ENCODE data around the gene GTSF1L. TPM values are rescaled to one million over a fixed set of nuclear protein-coding genes. Genes with fewer than 3 reads are reported as not detected.
A peak's percentile ranks its signal among the peaks of the same experiment; 100 is the strongest.

Gene GTSF1L
- total RNA-seq, 1 donor from 2014 or later, result not detected

DNA sequence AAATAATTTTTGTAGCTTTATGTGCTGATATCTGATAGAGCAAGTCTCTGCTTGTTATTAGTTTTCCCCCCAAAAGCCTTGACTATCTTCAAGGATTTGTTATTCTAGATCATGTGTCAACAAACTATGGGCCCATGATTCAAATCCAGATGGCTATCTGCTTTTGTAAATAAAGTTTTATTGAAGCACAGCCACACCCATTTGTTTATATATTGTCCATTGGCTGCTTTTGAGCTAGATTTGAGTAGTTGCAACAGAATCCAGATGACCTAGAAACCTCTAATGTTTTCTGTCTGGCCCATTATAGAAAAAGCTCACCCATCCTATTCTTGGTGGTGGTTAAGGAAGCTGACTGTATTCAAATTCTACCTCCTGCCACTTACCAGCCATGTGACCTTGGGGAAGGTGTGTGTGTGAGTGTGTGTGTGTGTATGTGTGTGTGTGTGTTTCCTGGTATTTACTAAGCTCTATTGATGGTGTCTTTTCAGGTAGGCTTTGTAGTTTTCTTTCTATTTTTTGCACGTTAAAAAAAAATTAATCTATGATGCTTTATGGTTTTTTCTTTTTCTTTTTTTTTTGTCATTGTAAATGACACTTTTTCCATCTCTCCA is 1.3 kb upstream of the GTSF1L start:
- no peaks in the 10 kb centered on the region for H3K36me3 ChIP-seq (ENCODE audit: insufficient read depth, low read length)
- H3K79me2 ChIP-seq (ENCODE audit: insufficient read depth, low read length), result no peaks in the 10 kb centered on the region
- peaks cover 17% of the 10 kb centered on the region for H3K27me3 Mint-ChIP-seq (ENCODE audit: low read depth, unreplicated experiment)
- DNase-seq (ENCODE audit: low read depth) (no peak), FAIRE-seq (no peak)
- H3K4me2 ChIP-seq (ENCODE audit: low read length), result no peak overlapping the region
- peaks cover 2% of the 10 kb centered on the region for H3K9me3 Mint-ChIP-seq (ENCODE audit: unreplicated experiment)
- no peak overlapping the region for H3K27ac ChIP-seq (ENCODE audit: low read depth, low read length)
- H2AFZ ChIP-seq (ENCODE audit: low read depth, low read length), result no peak overlapping the region
- H3K4me3 ChIP-seq (ENCODE audit: insufficient read depth, low read depth, low read length), result no peak overlapping the region
- TF ChIP-seq, protein P1, sequence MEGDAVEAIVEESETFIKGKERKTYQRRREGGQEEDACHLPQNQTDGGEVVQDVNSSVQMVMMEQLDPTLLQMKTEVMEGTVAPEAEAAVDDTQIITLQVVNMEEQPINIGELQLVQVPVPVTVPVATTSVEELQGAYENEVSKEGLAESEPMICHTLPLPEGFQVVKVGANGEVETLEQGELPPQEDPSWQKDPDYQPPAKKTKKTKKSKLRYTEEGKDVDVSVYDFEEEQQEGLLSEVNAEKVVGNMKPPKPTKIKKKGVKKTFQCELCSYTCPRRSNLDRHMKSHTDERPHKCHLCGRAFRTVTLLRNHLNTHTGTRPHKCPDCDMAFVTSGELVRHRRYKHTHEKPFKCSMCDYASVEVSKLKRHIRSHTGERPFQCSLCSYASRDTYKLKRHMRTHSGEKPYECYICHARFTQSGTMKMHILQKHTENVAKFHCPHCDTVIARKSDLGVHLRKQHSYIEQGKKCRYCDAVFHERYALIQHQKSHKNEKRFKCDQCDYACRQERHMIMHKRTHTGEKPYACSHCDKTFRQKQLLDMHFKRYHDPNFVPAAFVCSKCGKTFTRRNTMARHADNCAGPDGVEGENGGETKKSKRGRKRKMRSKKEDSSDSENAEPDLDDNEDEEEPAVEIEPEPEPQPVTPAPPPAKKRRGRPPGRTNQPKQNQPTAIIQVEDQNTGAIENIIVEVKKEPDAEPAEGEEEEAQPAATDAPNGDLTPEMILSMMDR (IDR thresholded peaks at IDR 0.05; ENCODE audit: insufficient read depth, low read depth, low read length), result no peak
- no peak for TF ChIP-seq EZH2 (IDR thresholded peaks at IDR 0.05; ENCODE audit: insufficient read depth, low read length)
- H3K4me1 Mint-ChIP-seq (ENCODE audit: low read depth, unreplicated experiment), result no peaks in the 10 kb centered on the region
- H3K4me1 ChIP-seq (ENCODE audit: insufficient read depth, low read length), result peaks cover 5% of the 10 kb centered on the region
- no peak overlapping the region for H3K27ac Mint-ChIP-seq (ENCODE audit: unreplicated experiment)
- no peak overlapping the region for H3K4me3 Mint-ChIP-seq (ENCODE audit: unreplicated experiment)
- no peaks in the 10 kb centered on the region for H3K9me3 ChIP-seq (ENCODE audit: insufficient read depth, low read depth, low read length)
- H4K20me1 ChIP-seq (ENCODE audit: insufficient read depth, low read length), result no peaks in the 10 kb centered on the region
- H3K9ac ChIP-seq (ENCODE audit: low read length), result no peak overlapping the region
- H3K27me3 ChIP-seq (ENCODE audit: insufficient read depth, low read length), result no peaks in the 10 kb centered on the region
- no peaks in the 10 kb centered on the region for H3K36me3 Mint-ChIP-seq (ENCODE audit: low read depth, unreplicated experiment)

DNA sequence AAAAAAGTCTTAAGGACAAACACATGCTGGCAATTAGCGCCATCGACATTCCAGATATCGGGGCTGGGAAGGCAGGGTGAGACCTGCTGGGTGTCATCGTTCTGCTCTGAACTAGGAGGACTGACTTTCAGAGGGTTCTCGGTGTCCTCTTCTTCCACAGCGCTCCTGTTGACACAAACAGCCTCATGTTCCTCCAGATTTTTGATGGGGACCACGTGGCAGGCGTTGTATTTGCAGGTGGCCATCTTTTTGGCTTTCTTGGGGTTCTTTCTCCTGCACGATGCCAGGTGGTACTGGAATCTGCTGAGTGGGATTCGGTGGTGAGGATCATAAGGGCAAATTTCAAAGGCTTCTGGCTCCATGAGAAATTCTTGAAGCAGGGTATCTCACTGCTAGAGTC is 469 bp downstream of the GTSF1L start:
- Mint-ChIP-seq H3K27me3 (ENCODE audit: low read depth, unreplicated experiment) (peaks cover 12% of the 10 kb centered on the region), H3K9me3 (ENCODE audit: unreplicated experiment) (peaks cover 2% of the 10 kb centered on the region), H3K36me3 (ENCODE audit: low read depth, unreplicated experiment) (no peaks in the 10 kb centered on the region), H3K27ac (ENCODE audit: unreplicated experiment) (no peak overlapping the region), H3K4me3 (ENCODE audit: unreplicated experiment) (no peak overlapping the region), H3K4me1 (ENCODE audit: low read depth, unreplicated experiment) (no peaks in the 10 kb centered on the region)
- Histone ChIP-seq H2AFZ (ENCODE audit: low read depth, low read length) (peak overlapping the region; percentile 15), H3K9ac (ENCODE audit: low read length) (no peak overlapping the region), H4K20me1 (ENCODE audit: insufficient read depth, low read length) (no peaks in the 10 kb centered on the region), H3K4me3 (ENCODE audit: insufficient read depth, low read depth, low read length) (no peak overlapping the region), H3K4me2 (ENCODE audit: low read length) (peak overlapping the region; percentile 39), H3K27ac (ENCODE audit: low read depth, low read length) (peak overlapping the region; percentile 7), H3K9me3 (ENCODE audit: insufficient read depth, low read depth, low read length) (no peaks in the 10 kb centered on the region), H3K36me3 (ENCODE audit: insufficient read depth, low read length) (no peaks in the 10 kb centered on the region), H3K27me3 (ENCODE audit: insufficient read depth, low read length) (no peaks in the 10 kb centered on the region), H3K4me1 (ENCODE audit: insufficient read depth, low read length) (no peaks in the 10 kb centered on the region), H3K79me2 (ENCODE audit: insufficient read depth, low read length) (no peaks in the 10 kb centered on the region)
- DNase-seq (ENCODE audit: low read depth) (no peak), FAIRE-seq (no peak)
- no peak for TF ChIP-seq EZH2 (IDR thresholded peaks at IDR 0.05; ENCODE audit: insufficient read depth, low read length)
- TF ChIP-seq, protein P1 (IDR thresholded peaks at IDR 0.05; ENCODE audit: insufficient read depth, low read depth, low read length), result no peak

DNA sequence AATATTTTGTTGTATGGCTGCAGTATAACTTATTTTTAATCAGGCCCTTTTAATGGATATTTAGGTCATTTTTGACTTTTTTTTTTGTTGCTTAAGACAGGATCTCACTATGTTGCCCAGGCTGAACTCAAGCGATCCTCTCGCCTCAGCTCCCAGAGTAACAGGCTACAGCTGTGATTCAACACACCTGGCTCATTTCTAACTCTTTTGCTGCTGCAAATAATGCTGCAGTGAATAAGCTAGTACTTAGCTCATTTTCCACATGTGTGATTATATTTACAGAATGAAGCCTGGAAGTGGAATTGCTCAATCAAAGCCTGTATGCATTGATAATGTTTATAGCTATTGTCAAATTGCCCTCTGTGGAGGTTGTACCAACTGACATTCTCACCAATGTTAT is 1.1 kb downstream of the GTSF1L start:
- H3K27me3 Mint-ChIP-seq (ENCODE audit: low read depth, unreplicated experiment), result peaks cover 14% of the 10 kb centered on the region
- DNase-seq (ENCODE audit: low read depth) (no peak), FAIRE-seq (no peak)

More for the DNA sequence above, 1.1 kb downstream of the GTSF1L start:
- H3K4me1 Mint-ChIP-seq (ENCODE audit: low read depth, unreplicated experiment), result no peaks in the 10 kb centered on the region
- no peaks in the 10 kb centered on the region for H4K20me1 ChIP-seq (ENCODE audit: insufficient read depth, low read length)
- no peak overlapping the region for H3K4me3 ChIP-seq (ENCODE audit: insufficient read depth, low read depth, low read length)
- no peaks in the 10 kb centered on the region for H3K27me3 ChIP-seq (ENCODE audit: insufficient read depth, low read length)
- no peaks in the 10 kb centered on the region for H3K4me1 ChIP-seq (ENCODE audit: insufficient read depth, low read length)
- H2AFZ ChIP-seq (ENCODE audit: low read depth, low read length), result no peak overlapping the region
- H3K79me2 ChIP-seq (ENCODE audit: insufficient read depth, low read length), result no peaks in the 10 kb centered on the region
- H3K4me2 ChIP-seq (ENCODE audit: low read length), result no peak overlapping the region
- no peaks in the 10 kb centered on the region for H3K36me3 Mint-ChIP-seq (ENCODE audit: low read depth, unreplicated experiment)
- H3K27ac Mint-ChIP-seq (ENCODE audit: unreplicated experiment), result no peak overlapping the region
- TF ChIP-seq, protein P1 (IDR thresholded peaks at IDR 0.05; ENCODE audit: insufficient read depth, low read depth, low read length), result no peak
- no peak for TF ChIP-seq EZH2 (IDR thresholded peaks at IDR 0.05; ENCODE audit: insufficient read depth, low read length)
- H3K9ac ChIP-seq (ENCODE audit: low read length), result no peak overlapping the region
- H3K9me3 ChIP-seq (ENCODE audit: insufficient read depth, low read depth, low read length), result no peaks in the 10 kb centered on the region
- no peaks in the 10 kb centered on the region for H3K36me3 ChIP-seq (ENCODE audit: insufficient read depth, low read length)
- no peak overlapping the region for H3K4me3 Mint-ChIP-seq (ENCODE audit: unreplicated experiment)
- peaks cover 2% of the 10 kb centered on the region for H3K9me3 Mint-ChIP-seq (ENCODE audit: unreplicated experiment)
- no peak overlapping the region for H3K27ac ChIP-seq (ENCODE audit: low read depth, low read length)
